ENCODE results near the gene DCLK3. TPM values are rescaled to one million over a fixed set of nuclear protein-coding genes. Genes with fewer than 3 reads are reported as not detected.

Gene DCLK3
- total RNA-seq, 1 donor from 2014 or later = not detected

DNA sequence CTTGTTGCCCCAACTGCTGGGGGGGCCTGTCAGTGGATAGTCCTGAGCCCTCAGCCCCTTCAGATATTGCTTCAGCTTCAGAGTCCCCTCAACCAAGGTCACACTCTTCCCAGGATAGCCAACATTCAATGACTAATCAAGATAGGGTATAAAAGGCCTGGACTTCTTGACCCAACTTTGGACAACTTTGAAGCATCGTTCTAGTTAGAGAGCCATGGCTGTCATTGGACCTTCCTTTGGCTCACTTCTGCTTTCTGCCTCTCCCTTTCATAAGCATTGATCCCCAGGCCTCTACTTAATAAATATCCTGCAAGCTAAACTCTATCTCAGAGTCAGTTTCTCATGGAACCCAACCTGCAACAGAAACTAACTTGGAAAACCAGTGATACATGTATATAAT, 31.3 kb upstream of the DCLK3 start:
- H4K20me1 ChIP-seq (ENCODE audit: insufficient read depth, low read length) = no peaks in the 10 kb centered on the region
- H3K36me3 ChIP-seq (ENCODE audit: insufficient read depth, low read length) = no peaks in the 10 kb centered on the region
- H3K4me2 ChIP-seq (ENCODE audit: low read length) = no peak overlapping the region
- Mint-ChIP-seq H3K27ac (ENCODE audit: unreplicated experiment) (no peak overlapping the region), H3K4me1 (ENCODE audit: low read depth, unreplicated experiment) (peaks cover 6% of the 10 kb centered on the region), H3K27me3 (ENCODE audit: low read depth, unreplicated experiment) (peaks cover 10% of the 10 kb centered on the region), H3K36me3 (ENCODE audit: low read depth, unreplicated experiment) (no peaks in the 10 kb centered on the region), H3K9me3 (ENCODE audit: unreplicated experiment) (peaks cover 2% of the 10 kb centered on the region), H3K4me3 (ENCODE audit: unreplicated experiment) (no peak overlapping the region)
- no peak overlapping the region for H3K9ac ChIP-seq (ENCODE audit: low read length)
- no peak for DNase-seq (ENCODE audit: low read depth)
- H3K9me3 ChIP-seq (ENCODE audit: insufficient read depth, low read depth, low read length) = no peaks in the 10 kb centered on the region
- H3K79me2 ChIP-seq (ENCODE audit: insufficient read depth, low read length) = no peaks in the 10 kb centered on the region
- peaks cover 6% of the 10 kb centered on the region for H3K27me3 ChIP-seq (ENCODE audit: insufficient read depth, low read length)
- TF ChIP-seq, protein P1, sequence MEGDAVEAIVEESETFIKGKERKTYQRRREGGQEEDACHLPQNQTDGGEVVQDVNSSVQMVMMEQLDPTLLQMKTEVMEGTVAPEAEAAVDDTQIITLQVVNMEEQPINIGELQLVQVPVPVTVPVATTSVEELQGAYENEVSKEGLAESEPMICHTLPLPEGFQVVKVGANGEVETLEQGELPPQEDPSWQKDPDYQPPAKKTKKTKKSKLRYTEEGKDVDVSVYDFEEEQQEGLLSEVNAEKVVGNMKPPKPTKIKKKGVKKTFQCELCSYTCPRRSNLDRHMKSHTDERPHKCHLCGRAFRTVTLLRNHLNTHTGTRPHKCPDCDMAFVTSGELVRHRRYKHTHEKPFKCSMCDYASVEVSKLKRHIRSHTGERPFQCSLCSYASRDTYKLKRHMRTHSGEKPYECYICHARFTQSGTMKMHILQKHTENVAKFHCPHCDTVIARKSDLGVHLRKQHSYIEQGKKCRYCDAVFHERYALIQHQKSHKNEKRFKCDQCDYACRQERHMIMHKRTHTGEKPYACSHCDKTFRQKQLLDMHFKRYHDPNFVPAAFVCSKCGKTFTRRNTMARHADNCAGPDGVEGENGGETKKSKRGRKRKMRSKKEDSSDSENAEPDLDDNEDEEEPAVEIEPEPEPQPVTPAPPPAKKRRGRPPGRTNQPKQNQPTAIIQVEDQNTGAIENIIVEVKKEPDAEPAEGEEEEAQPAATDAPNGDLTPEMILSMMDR (IDR thresholded peaks at IDR 0.05; ENCODE audit: insufficient read depth, low read depth, low read length) = no peak
- H3K4me1 ChIP-seq (ENCODE audit: insufficient read depth, low read length) = no peaks in the 10 kb centered on the region
- no peak overlapping the region for H3K27ac ChIP-seq (ENCODE audit: low read depth, low read length)
- H2AFZ ChIP-seq (ENCODE audit: low read depth, low read length) = no peak overlapping the region
- H3K4me3 ChIP-seq (ENCODE audit: insufficient read depth, low read depth, low read length) = no peak overlapping the region
- no peak for FAIRE-seq

DNA sequence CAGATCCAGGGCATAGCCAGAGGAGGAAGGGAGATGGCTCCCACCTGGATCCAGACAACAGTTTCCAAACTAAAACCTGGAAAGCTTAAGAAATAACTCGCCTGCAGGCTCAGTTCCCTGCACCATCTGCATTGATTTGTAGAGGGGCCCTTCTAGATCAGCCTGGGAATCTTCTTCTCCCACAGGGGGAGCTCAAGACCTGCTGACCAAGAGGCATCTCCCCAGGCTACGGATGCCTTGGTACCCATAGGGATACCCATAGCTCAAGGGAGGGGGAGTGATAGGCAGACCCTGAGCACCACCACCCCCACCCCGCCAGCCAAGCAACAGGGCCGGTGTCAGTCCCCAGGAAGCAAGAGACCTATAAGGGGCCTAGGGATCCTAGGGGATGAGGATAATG, 28.0 kb upstream of the DCLK3 start:
- H3K27ac Mint-ChIP-seq (ENCODE audit: unreplicated experiment) = no peak overlapping the region
- peak; percentile 6 for DNase-seq (ENCODE audit: low read depth)
- FAIRE-seq = no peak

DNA sequence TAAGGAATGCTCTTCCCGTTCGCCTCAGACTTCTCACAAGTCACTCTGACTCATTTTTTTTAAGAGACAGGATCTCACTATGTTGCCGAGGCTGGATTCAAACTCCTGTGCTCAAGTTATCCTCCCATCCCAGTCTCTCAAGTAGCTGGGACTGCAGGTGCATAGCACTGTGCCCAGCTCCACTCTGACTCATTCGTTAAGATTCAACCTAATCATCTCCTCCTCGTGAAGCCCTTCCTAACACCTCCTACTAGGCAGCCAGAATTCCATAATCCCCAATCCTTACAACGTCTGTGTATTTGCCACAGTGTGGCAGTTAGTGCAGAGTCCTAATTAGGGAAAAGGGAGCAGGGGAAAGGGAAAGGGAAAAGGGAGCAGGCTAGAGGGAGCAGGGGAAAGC, 26.4 kb upstream of the DCLK3 start:
- Mint-ChIP-seq H3K4me3 (ENCODE audit: unreplicated experiment) (no peak overlapping the region), H3K4me1 (ENCODE audit: low read depth, unreplicated experiment) (no peaks in the 10 kb centered on the region), H3K27me3 (ENCODE audit: low read depth, unreplicated experiment) (peaks cover 25% of the 10 kb centered on the region), H3K27ac (ENCODE audit: unreplicated experiment) (no peak overlapping the region), H3K36me3 (ENCODE audit: low read depth, unreplicated experiment) (no peaks in the 10 kb centered on the region), H3K9me3 (ENCODE audit: unreplicated experiment) (peaks cover 7% of the 10 kb centered on the region)
- Histone ChIP-seq H3K27ac (ENCODE audit: low read depth, low read length) (no peak overlapping the region), H4K20me1 (ENCODE audit: insufficient read depth, low read length) (no peaks in the 10 kb centered on the region), H3K36me3 (ENCODE audit: insufficient read depth, low read length) (no peaks in the 10 kb centered on the region), H3K4me3 (ENCODE audit: insufficient read depth, low read depth, low read length) (no peak overlapping the region), H3K9me3 (ENCODE audit: insufficient read depth, low read depth, low read length) (no peaks in the 10 kb centered on the region), H3K9ac (ENCODE audit: low read length) (no peak overlapping the region), H3K4me1 (ENCODE audit: insufficient read depth, low read length) (no peaks in the 10 kb centered on the region), H3K4me2 (ENCODE audit: low read length) (no peak overlapping the region), H2AFZ (ENCODE audit: low read depth, low read length) (no peak overlapping the region), H3K79me2 (ENCODE audit: insufficient read depth, low read length) (no peaks in the 10 kb centered on the region), H3K27me3 (ENCODE audit: insufficient read depth, low read length) (peaks cover 12% of the 10 kb centered on the region)
- no peak for DNase-seq (ENCODE audit: low read depth)
- no peak for TF ChIP-seq EZH2 (IDR thresholded peaks at IDR 0.05; ENCODE audit: insufficient read depth, low read length)
- TF ChIP-seq, protein P1 (IDR thresholded peaks at IDR 0.05; ENCODE audit: insufficient read depth, low read depth, low read length) = no peak
- no peak for FAIRE-seq

More for the DNA sequence above, 28.0 kb upstream of the DCLK3 start:
- Histone ChIP-seq H3K4me2 (ENCODE audit: low read length) (no peak overlapping the region), H3K27me3 (ENCODE audit: insufficient read depth, low read length) (peaks cover 10% of the 10 kb centered on the region), H2AFZ (ENCODE audit: low read depth, low read length) (no peak overlapping the region), H3K36me3 (ENCODE audit: insufficient read depth, low read length) (no peaks in the 10 kb centered on the region), H3K27ac (ENCODE audit: low read depth, low read length) (no peak overlapping the region), H3K4me1 (ENCODE audit: insufficient read depth, low read length) (no peaks in the 10 kb centered on the region), H3K9me3 (ENCODE audit: insufficient read depth, low read depth, low read length) (no peaks in the 10 kb centered on the region), H4K20me1 (ENCODE audit: insufficient read depth, low read length) (no peaks in the 10 kb centered on the region), H3K9ac (ENCODE audit: low read length) (no peak overlapping the region), H3K4me3 (ENCODE audit: insufficient read depth, low read depth, low read length) (no peak overlapping the region), H3K79me2 (ENCODE audit: insufficient read depth, low read length) (no peaks in the 10 kb centered on the region)
- peaks cover 6% of the 10 kb centered on the region for H3K4me1 Mint-ChIP-seq (ENCODE audit: low read depth, unreplicated experiment)
- H3K9me3 Mint-ChIP-seq (ENCODE audit: unreplicated experiment) = peaks cover 5% of the 10 kb centered on the region
- TF ChIP-seq, protein P1 (IDR thresholded peaks at IDR 0.05; ENCODE audit: insufficient read depth, low read depth, low read length) = peak; percentile 19
- TF ChIP-seq EZH2 (IDR thresholded peaks at IDR 0.05; ENCODE audit: insufficient read depth, low read length) = no peak
- peaks cover 25% of the 10 kb centered on the region for H3K27me3 Mint-ChIP-seq (ENCODE audit: low read depth, unreplicated experiment)
- H3K4me3 Mint-ChIP-seq (ENCODE audit: unreplicated experiment) = no peak overlapping the region
- H3K36me3 Mint-ChIP-seq (ENCODE audit: low read depth, unreplicated experiment) = no peaks in the 10 kb centered on the region
